ENCODE measurements around the gene RAD23A.

Gene RAD23A

GRCh38 chr19:12987190-12987589 is 41.5 kb downstream of the RAD23A start:
- no peak for DNase-seq

- no peak for DNase-seq
Observed at GRCh38 chr19:12987781-12988180, 42.1 kb downstream of the RAD23A start.

GRCh38 chr19:12990431-12990830 is 44.8 kb downstream of the RAD23A start:
- no peak for DNase-seq

GRCh38 chr19:12990853-12991252 is 45.2 kb downstream of the RAD23A start:
- DNase-seq, result no peak

GRCh38 chr19:12991296-12991695 is 45.6 kb downstream of the RAD23A start:
- no peak for DNase-seq

GRCh38 chr19:12992729-12993128 is 47.1 kb downstream of the RAD23A start:
- DNase-seq, result no peak

GRCh38 chr19:12993562-12993961 is 47.9 kb downstream of the RAD23A start:
- no peak for DNase-seq

- no peak for DNase-seq
Observed at GRCh38 chr19:12994701-12995595, 49.3 kb downstream of the RAD23A start, which contains the start of gene NFIX. TSS of gene NFIX (plus strand) at chr19:12995475. CDS start at chr19:12995838, 363 bp downstream.

GRCh38 chr19:12995596-12996405 is 50.1 kb downstream of the RAD23A start:
- DNase-seq, result no peak

- no peak for DNase-seq
Observed at GRCh38 chr19:12996406-12997094, 50.9 kb downstream of the RAD23A start.

- DNase-seq, result no peak
Observed at GRCh38 chr19:12997179-12997966, 51.7 kb downstream of the RAD23A start.

- no peak for DNase-seq
Observed at GRCh38 chr19:12997967-12998940, 52.6 kb downstream of the RAD23A start.

- DNase-seq, result no peak
Observed at GRCh38 chr19:13001166-13001501, 55.5 kb downstream of the RAD23A start.

GRCh38 chr19:13001502-13002165 is 56.0 kb downstream of the RAD23A start:
- DNase-seq, result no peak

- DNase-seq, result no peak
Observed at GRCh38 chr19:13002166-13002898, 56.7 kb downstream of the RAD23A start.

GRCh38 chr19:13003081-13003480 is 57.4 kb downstream of the RAD23A start:
- no peak for DNase-seq
